NCI-H510A (cell line): Measurements from ENCODE around the gene CNOT6.

Experiments used
- DNase-seq: peaks from one replicate; lab custom pipeline; 2025; lab: John Stamatoyannopoulos, UW

Gene CNOT6

DNA sequence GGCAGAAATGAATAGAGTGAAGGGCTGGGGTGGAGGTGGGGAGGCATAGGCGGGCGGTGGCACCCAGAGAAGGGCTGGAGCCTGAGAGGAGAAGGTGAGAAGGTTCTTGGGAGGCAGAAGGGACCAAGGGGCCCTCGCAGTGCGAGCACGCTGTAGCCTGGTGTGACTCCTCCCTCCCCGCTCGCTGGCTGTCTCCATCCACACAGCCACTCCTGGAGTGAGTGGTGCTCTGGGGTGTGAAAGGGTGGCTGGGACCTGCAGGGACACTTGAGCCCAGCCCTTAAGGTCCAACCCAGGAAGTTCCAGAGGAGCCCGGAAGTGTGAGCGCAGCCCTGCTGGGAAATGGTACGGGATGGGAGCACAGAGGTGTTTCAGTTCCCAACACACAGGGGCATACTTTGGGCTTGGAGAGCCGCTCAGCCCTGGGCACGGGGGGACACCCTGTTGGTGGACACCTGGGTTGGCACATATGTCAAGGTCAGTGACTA, 106.4 kb downstream of the CNOT6 start:
- no peak for DNase-seq

DNA sequence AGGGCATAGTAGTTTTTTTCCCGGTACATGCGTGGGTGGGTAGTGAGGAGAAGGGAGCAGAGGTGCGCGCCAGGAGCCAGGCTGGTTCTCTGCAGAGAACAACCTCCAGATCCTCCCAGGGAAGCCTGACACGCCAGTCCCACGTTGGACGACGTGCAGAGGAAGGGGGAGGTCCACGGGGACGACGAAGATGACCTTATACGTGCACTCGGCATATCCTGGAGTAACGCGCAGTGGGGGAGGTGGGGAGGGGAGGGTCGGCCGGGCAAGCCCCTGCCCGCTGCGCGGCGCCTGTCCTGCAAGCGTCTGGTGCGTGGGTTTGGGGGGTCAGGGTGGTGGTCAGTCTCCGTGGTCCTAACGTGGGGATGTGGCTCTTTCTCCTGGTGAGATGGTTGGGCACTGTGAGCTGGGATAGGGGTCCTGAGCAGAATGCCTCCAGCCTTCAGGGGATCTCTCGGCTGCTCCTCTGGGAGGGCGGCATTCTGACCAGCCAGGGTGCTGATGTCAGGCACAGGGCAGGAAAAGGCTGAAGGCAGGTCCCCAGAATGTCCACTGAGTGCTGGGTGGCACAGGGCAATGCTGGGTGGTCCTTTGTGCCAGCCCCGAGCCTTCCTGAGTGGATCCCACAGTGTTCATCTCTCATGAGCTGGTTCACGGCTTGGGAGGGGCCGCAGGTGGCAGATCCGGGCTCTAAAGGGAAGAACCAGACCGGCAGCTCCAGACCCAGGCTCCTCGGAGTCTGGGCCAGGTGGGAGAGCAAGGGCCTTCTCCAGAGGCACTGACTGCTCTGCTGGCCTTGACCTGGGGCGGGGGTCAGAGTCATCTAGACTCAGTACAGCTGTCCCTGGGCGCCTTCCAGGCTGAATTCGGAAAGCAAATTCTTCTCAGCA, 107.7 kb downstream of the CNOT6 start:
- DNase-seq, result no peak

DNA sequence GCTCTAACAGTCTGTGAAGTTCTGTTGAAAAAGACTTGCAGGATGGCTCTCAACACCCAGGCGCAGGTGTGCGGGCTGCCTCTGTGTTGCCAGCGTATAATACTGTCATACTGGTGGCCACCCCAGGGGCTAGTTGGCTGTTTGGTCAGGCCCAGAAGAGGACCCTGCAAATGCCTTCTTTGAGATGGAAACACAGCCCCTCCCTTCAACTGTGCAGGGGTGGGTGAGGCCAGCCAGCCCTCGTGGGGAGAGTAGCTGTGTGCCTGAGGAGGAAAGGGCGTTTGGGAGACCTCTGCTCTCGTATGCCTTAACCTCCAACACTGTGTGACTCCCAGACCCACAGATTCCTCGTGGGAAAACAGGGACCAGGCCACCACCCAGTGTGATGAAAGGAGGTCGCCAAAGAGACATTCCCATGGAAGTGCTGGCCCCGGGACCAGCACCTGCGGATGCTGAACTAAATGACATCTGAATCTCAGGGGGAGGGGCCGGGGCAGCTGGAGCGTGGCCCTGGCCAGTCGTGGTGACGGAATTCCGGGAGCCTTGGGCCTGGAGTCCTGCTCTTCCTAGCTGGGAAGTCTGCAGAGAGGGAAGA, 108.4 kb downstream of the CNOT6 start:
- no peak for DNase-seq

- DNase-seq, result no peak
Measured at GRCh38 chr5:180603076-180603594, 109.0 kb downstream of the CNOT6 start.

DNA sequence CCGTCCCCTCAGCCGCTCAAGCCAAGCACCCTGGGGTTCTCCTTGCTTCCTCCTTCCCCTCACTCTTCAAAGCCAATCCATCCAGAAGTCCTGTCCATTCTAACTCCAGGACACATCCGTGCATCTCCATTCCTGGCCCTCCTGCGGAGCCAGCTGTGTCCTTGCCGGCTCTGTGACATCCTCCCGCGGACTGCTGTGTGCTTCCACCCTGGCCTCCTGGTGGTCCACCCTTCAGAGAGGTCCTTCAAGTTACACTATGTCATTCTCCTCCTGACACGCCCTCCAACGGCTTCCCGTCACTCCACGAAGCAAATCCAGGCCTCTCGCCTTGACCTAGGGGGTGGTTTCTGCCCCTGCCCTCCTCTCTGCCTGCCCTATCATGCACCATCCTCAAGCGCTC, 110.1 kb downstream of the CNOT6 start:
- DNase-seq, result no peak

GRCh38 chr5:180605554-180606214, 111.5 kb downstream of the CNOT6 start:
- DNase-seq, result no peak

DNA sequence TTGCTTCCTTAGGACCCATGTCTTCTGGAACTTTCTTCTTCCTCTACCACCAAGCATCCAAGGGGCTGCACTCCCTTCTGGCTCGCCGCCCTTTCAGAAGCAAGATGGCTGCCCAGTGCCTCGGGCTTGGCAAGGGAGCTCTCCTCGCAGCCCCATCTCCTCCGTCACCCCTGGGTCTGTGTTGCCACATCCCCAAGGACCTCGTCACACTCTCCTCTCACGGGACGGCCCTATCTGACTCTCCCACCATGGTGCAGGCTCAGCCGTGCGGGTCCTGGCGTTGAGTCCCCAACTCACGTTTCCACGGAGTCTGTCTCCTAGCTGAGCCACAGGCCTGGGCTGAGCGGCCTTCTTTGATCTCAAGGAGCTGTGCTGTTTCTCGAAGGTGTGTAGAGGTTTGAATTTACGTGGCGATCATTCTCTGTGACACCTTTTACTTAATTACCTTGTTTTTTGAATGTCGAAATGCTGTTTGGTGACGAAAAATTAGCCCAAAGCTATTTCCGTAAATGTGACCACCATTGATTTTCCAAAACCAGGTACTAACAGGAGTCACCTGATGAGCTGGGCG, 112.1 kb downstream of the CNOT6 start:
- no peak for DNase-seq

DNA sequence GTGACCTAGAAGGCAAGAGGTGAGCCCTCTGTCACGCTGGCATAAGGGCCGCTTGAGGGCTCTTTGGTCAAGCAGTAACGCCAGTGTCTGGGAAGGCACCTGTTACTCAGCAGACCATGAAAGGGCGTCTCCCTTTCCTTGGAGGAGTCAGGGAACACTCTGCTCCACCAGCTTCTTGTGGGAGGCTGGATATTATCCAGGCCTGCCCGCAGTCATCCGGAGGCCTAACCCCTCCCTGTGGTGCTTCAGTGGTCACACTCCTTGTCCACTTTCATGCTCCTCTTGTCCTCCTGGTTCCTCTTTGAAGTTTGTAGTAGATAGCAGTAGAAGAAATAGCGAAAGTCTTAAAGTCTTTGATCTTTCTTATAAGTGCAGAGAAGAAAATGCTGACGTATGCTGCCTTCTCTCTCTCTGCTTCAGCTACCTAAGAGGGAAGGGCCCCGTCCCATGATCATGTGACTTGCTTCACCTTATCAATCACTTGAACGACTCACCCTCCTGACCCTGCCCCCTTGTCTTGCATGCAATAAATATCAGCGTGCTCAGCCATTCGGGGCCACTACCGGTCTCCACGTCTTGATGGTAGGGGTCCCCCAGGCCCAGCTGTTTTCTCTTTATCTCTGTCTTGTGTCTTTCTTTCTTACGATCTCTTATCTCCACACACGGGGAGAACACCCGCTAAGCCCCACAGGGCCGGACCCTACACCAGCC, 113.8 kb downstream of the CNOT6 start:
- DNase-seq, result no peak

DNA sequence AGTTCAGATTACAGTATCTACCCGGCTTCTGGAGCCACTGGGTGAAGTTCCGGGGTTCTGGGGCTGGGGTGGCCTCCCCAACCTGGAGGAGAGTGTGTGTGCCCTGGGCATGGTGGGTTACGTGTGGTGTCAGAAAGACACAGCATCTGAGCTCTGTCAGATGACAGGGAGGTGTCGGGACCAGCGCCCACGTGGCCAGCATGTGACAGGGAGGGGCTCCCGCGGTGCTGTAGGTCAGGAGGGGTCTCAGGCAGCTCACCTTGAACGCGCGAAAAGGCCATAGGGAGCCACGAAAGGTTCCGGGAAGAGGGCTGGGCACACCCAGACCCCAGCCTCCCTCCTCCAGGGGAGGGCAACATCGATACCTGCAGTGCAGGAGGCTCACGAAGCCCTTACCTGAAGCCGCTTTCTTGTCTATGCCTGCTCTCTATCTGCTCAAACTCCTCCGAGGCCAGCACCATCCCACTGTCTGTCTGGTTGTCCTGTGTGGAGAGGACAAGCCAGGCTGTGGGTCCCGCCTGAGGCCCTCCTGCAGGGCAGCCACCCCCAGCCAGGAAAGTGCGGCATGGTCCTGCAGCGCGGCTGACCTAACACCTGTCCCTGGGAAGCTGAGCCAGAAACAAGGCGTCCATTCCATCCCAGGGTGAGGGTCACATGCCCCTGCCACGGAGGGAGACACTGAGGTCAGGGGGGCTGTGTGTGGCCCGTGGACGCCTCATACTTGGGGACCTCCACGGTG, 114.6 kb downstream of the CNOT6 start:
- no peak for DNase-seq

DNA sequence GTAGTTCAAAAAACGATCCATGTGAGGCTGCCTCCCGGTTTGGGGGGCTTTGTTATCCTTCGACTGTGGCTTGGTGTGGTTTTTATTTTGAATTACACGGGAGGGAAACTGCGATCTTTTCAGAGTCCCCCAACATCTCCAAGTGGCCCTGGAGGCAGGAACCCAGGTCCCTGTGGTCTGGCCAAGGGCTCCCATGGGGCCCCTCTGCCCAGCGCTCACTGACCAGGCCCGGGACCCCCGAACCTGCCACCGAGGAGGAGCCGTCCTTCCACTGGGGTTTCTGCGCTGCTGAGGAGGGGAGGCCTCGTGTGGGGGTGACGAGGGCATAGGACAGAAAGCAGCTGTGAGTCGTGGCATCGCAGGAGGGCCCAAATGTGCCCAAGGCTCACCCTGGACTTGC, 115.2 kb downstream of the CNOT6 start:
- no peak for DNase-seq

- no peak for DNase-seq
Measured at GRCh38 chr5:180609817-180610550, 115.8 kb downstream of the CNOT6 start.

DNA sequence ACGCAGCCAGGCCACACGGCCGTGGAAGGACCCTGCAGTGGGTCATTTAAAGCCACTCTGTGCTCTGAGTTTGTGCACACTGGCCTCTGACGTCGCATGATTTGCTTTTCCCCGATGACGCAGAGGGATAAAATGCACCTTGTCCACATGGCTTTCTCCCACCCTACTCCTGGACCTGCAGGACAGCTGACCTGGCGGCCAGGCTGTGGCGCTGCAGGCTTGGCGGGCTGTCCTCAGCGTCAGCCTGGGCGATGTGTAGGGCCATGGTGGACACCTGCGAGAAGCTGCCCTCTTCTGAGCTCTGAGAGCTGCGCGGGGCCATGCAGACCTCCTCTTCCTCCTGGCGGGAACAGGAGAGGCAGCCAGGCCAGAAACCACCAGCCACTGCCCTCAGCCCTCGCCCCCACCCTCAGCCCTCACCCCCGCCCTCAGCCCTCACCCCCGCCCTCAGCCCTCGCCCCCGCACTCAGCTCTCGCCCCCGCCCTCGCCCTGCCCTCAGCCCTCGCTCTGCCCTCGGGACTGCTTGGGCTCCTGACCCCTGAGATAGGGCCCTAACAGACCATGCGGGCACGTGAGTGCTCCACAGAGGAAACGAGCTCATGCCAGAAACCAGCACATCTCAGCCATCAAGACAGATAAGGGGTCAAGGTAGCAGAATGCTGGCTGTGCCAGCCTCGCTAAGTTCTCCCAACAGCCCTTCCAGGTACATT, 117.1 kb downstream of the CNOT6 start:
- DNase-seq, result no peak

DNA sequence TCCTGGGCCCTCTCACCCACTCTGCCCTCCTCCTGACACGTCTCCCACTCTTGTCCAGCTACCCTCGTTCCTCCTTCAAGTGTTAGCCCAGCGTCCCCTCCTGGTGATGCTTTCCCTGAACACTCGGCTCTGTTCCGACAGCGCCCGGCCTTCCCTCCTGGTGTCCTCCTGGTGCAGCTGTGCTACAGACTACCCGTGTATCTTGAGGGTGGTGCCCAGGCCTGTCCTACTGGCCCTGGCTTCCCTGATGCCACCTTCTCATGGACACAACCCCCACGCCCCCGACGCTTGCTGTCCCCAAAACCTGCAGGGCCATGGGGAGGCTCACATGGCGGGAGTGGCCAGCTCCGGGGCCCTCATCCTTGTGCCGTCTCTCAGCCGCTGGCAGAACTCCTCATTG, 118.5 kb downstream of the CNOT6 start:
- DNase-seq, result no peak

- no peak for DNase-seq
Measured at GRCh38 chr5:180613188-180613813, 119.1 kb downstream of the CNOT6 start.

- DNase-seq, result no peak
Measured at GRCh38 chr5:180613814-180614188, 119.6 kb downstream of the CNOT6 start.

GRCh38 chr5:180618487-180618828, 124.3 kb downstream of the CNOT6 start:
- no peak for DNase-seq

DNA sequence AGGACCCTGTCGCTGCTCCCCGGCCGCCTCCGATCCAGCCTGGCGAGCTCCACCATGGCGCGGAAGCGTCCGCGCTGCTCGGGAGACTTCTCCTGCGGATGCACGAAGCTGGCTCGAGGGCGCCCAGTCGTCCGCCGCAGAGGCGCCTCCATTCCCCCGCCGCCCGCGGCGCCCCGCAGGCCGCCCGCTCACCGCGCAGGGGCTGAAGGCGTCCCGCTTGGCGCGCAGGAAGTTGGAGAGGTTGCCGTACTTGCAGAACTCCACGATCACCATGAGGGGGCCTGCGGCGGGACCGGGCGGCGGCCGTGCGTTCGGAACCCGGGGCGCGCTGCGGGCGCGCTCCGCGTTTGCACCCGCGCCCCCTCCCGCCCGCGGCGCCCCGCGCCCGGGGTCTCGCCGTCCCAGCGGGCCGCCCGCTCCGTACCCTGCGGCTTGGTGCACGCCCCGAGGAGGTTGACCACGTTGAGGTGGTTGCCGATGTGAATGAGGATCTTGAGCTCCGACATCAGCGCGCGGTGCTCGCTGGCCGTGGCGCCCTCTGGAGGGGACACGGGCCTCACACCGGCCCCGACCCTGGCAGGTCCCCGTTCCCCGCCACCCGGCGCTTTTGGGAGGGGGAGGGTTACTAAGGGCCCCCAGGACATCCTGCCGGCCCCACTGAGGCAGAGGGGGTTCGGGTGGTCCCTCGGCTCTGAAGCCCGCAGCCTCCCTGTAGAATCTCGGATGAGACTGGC, 124.8 kb downstream of the CNOT6 start:
- DNase-seq, result no peak

DNA sequence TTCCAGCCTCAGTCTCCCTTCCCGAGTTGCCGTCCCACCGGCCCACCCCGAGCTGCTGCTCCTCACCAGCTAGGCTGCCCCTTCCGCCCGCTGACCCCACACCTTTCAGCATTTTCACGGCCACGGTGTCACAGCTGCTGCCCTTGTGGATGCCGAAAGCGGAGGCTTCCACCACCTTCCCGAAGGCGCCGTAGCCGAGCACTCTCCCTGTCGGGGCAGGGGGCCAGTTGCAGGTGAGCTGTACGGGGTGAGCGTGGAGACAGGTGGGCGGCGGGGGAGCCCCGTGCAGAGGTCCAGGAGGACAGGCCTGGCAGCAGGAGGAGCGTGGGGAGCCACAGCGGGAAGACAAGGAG, 125.4 kb downstream of the CNOT6 start:
- DNase-seq, result no peak

- no peak for DNase-seq
Measured at GRCh38 chr5:180620014-180620413, 125.8 kb downstream of the CNOT6 start.
